ENCODE results near the gene SNED1.
"Not testable (repeated sequence)": the region's sequence is repeated elsewhere in the genome, so short reads cannot be mapped to it uniquely, and the experiment has no call there.

SNED1 gene

DNA sequence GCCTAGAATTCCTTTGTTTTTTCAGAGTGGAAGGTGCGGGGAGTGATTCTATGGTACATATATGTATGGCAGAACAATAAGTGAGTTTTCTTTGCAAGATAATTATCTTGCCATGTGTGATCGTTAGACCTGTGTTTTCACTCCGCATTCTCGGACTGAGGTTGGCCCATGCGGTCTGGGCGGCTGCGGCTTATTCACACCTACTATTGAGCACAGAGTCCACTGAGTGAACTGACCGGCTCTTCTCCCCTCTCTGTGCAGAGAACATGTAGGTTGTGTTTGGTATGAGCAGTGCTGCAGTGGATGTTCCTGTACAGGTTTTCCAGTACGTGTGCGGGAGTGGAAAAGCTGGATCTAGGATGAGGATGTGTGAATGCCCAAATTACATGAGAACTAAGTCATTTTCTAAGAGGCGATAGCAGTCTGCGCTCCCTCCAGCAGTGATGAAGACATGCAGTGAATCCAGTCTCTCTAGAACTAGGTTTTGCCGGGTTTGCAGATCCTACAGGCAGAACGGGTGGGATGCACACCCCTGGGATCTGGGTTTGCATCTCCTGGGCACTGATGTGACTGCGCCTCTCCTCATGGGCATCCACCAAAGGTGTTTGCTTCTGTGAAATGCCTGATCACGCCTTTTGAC, 76.6 kb downstream of the SNED1 start:
- FAIRE-seq = no peak

DNA sequence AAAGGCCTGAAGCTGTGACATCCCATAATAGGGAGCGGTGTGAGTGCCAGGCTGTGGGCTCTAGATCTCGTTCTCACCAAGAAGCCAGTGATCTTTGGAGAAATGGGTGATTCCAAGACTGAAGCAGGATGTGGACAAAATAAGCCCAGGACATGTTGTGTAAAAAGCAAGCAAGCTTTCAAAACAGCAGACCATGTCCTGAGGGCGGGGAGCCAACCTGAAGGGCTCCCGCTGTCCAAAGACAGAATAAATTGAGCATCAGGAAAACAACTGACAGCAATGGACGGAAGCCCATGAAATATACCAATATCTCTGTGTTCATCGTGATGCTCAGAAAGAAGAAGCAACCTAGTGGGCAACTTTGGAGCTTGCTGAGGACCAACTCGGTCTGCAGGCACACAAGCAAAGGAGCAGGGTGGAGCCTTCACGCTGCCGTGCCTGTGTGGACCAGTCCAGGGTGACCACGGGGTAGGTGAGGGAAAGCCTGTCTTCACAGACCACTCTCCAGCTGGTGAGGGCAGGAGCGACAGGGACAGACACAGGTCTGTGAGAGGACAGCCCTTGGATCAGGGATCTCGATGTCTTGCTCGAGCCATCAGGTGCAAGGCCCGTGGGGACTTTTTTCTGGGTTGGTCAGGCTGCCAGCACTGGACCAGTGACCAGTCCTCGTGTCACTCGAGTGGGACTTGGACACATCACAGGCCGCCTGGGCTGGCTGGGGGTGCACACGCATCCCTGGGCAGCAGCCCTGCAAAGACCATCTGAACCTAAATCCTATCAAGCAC, 82.2 kb downstream of the SNED1 start:
- FAIRE-seq (no peak), DNase-seq (ENCODE audit: insufficient read length, low spot score) (no peak)

More for the DNA sequence above, 76.6 kb downstream of the SNED1 start:
- no peak for DNase-seq (ENCODE audit: insufficient read length, low spot score)

DNA sequence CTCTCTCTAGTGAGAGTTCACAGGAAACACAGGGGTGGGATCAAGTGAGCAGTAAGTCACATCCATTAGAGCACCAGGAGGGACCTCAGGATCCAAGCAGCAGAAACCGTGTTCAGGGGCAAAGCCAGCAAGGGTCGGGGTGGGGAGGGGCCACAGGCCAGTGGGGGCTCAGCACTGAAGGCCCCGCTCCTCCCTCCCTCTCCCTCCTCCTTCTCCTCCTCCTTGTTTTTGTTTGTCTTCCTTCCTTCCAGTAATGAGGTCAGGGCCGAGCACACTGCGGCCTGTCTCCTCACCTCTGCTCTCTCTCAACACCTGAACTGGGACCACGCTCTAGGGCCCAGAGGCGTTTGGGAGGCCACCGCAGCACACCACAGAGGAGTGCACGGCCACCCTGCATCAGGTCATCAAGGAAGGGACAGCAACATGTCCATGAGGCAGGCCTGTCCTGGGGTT, 82.8 kb downstream of the SNED1 start:
- DNase-seq (ENCODE audit: insufficient read length, low spot score) (no peak), FAIRE-seq (no peak)

DNA sequence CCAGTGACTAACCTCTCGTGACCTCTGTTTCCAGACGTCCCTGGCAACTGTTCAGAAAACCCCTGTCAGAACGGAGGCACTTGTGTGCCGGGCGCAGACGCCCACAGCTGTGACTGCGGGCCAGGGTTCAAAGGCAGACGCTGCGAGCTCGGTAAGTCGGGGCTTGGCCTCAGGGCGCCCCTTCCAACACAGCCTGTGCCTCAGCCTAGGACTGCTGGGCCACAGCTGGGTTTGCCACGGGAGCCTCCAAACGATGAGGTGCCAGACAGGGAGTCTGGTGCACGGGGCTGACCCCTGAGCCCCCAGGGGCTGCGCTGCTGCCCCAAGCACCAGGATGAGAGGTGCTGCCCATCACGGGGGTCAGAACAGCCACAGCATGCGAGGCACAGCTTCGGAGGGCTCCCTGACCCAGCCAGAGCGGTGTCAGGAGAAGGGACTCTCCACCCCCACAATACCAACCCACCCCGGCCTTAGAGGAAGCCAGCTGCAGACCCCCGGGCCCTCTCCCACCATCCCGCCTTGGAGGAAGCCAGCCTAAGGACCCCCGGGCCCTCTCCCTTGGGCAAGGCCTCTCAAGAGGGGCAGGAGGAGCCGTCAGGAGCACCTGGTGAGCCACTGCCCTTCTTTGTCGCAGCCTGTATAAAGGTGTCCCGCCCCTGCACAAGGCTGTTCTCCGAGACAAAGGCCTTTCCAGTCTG, 83.4 kb downstream of the SNED1 start:
- DNase-seq (ENCODE audit: insufficient read length, low spot score) (no peak), FAIRE-seq (no peak)

DNA sequence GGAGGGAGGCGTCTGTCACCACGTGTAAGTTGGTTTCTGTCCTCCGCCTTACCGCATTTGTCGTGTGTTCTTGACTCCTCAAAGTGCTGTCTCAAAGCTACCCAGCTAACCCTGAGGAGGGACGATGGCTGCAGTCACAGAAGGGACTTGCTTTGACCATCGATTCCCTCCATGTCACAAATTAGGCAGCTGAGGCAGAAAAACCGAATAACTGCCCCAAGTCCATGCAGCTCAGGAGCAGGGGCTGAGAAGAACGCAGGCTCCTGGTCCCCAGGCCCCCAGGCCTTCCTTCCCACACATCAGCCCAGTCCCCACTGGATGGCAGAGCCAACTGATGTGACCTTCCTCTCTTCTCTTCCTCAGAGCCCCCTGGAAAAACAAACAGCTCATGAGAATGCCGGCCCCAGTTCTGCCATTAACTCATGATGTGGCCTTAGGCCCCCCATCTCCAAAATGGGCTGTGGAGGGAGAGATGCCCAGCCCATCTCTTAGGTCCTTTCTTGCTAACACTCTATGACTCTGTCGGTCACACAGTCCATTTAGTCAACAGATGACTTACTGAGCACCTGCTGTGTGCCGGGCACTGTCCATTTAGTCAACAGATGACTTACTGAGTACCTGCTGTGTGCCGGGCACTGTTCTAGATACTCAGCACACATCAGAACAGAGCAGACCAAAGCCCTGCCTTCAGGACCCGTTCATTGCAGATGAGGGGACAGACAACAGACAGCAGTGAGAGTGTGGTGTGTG, 84.1 kb downstream of the SNED1 start:
- FAIRE-seq (no peak), DNase-seq (ENCODE audit: insufficient read length, low spot score) (no peak)

DNA sequence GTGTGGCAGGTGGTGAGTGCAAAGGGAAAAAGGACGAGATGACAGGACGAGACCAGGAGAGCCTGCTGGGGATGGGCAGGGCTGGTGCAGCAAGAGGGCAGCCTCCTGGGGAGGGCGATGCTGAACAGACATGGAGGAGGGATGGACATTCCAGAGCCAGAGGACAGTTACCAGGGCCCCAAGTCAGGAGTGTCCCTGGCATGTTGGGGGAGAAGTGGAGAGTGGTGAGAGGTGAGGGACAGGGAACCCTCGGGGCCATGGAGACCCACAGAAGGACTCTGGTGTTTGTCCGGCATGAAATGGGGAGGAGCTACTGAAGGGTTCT, 84.6 kb downstream of the SNED1 start:
- no peak for DNase-seq (ENCODE audit: insufficient read length, low spot score)
- no peak for FAIRE-seq

DNA sequence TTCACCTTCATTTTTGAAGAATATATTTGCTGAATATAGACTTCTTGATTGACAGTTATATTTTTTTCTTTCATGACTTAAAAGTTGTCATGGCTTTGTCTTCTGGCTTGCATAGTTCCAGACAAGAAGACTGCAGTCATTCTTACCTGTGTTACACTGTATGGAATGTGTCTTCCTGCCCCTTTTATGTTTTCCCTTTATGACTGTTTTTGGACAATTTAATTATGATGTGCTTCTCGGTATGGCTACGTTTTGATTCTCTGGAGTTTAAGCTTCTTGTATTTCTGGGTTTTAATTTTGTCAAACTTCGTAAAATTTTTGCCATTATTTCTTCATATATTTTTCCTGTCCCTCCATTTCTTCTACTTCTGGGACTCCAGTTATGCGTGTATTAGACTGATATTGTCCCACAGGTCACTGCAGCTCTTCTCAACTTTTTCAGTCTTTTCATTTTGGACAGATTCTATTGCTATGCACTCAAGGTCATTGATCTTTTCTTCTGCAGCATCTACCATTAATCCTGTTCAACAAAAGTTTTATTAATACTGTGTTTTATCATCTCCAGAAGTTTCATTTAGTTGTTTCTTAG, 86.5 kb downstream of the SNED1 start:
- FAIRE-seq = no peak
- no peak for DNase-seq (ENCODE audit: insufficient read length, low spot score)

DNA sequence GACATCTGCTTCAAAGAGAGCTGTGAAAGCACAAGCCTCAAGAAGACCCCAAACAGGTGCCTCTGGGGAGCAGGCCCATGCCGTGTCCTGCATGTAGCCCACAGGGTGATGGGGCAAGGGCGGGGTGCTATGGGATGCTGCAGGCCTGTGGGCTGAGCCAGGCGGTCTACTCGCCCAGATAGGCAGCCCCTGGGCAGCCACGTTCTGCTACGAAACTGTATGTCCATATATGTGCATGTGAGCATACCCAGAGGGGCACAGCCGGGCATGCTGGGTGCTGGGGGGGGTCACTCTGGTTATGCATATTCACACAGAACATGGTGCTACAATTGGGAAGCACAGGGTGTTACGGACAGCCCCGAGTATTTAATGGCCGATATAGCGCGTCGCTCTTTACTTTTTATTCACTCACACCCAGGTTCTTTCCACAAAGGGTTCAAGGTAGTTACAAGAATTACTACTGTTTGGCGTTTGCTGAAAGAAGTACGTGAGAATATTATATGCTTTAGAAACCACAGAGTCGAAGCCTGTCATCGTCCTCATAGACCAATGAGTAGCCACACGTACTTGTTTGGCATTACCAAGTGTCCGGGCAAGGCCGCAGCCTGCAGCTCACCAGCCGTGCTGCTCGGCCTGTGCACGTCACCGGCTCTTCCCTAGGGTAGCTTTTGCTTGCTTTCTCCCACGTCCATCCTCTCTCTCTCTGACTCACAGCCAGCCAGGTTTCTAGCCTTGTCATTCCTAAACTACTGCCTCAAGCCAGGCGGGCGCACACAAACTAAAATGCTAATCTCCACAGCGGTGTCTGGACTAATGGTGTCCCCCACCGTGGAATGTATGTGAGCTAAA, 89.2 kb downstream of the SNED1 start:
- DNase-seq (ENCODE audit: insufficient read length, low spot score) = no peak
- no peak for FAIRE-seq

DNA sequence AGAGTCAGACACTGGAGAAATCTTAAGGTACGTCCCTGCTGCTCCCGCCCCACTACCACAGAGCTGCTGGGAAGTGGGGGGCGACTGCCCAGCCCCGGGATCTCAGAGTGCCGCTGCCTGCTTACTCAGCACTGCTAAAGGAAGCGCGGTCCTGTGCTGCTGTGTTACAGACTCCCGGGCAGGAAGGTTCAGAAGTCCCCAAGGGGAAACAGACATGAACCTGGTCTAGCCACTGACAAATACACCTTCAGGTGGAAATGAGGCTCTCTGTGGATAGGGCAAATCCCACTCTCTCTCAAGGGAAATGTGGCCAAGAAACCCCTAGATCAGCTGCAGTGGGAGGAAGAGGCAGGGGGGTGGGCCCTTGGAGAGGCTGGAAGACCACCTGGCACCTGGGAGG, 90.0 kb downstream of the SNED1 start:
- DNase-seq (ENCODE audit: insufficient read length, low spot score) (no peak), FAIRE-seq (no peak)

DNA sequence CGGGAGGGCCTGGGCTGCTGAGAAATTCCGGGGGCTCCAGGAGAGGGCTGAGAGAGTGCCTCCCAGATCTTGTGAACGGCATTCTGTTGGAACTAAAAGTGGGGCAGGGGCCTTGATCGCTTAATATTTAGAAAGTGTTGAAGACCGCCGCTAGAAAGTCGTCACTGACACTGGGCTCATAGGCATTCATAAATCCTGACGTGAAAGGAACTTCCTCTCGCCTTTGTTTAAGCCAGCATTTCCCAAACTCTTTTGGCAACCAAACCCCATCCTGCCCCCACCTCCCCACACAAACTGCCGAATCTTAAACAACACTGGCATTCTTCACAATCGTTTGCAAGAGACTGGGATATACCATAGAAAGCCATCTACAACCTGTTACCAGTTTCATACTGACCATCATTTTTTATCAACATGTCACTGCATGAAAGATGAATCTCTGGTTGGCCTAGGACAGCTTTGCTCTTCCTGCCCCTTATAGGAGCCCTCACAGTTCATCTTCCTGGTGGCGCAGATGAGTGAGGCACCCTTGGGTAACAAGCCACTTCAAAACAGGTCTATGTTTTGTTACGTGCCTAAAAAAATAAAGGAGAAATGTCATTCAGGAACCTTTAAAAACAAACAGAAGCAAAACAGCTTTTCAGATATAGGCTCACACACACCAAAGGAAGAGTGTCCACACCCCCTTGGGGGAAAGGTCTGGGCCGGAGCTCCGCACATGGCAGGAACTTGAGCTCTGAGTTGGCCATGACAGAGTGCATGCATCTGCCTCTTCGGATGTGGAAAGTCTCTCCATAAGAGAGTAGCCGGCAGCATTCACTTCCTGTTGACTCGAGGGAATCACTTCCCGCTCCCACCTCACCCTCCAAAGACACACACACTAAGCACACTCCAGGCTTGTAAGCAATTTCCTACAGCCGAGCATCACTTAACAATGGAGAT, 90.6 kb downstream of the SNED1 start:
- FAIRE-seq (no peak), DNase-seq (ENCODE audit: insufficient read length, low spot score) (no peak)

DNA sequence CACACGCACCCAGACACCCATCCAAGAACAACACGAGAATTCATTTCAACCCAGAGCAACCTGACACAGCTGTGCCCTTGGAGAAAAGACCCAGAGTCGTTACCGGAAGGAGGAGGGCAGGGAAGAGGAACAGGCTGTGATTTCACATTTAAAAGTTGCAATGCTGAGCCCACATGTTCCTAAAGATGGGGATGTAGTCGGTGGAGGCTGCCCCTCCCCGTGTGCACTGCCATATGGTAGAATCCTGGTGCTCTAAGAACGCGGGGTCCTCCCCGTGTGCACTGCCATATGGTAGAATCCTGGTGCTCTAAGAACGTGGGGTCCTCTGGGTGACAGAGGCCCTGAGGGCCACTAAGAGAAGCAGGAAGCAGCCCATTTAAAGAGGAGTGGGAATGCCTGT, 92.8 kb downstream of the SNED1 start:
- FAIRE-seq (no peak), DNase-seq (ENCODE audit: insufficient read length, low spot score) (no peak)

DNA sequence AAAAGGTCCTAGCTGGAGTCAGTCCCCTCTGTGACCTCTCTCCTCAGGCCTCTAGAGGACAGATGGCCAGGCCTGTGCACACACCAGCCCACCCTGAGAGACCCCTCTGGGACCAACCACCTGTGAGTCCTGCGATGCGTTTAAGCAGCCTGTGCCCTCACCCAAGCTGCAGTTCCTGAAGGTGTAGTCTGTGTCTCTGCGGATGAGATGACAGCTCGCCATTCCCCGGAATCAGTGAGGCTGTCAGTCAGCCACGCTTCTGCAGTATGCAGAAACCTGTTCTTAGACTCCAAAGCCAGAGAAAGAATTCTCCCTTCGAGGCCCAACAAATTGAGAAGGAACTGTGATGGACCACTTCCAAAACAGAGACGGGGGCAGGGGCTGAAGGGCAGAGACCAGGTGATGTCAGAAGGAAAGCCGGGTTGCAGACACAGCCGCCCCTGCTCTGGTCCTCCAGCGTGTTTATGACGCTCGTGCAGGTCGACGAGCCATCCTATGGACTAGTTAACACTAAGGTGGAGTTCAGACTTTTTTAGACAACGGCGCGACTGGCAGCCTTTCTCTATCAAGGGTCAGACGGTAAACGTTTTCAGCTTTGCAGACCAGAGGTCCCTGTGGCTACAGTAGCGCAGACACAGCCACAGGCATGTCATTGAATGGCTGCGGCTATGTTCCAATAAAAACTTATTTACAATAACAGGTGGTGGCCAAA, 93.5 kb downstream of the SNED1 start:
- DNase-seq (ENCODE audit: insufficient read length, low spot score) (no peak), FAIRE-seq (no peak)

DNA sequence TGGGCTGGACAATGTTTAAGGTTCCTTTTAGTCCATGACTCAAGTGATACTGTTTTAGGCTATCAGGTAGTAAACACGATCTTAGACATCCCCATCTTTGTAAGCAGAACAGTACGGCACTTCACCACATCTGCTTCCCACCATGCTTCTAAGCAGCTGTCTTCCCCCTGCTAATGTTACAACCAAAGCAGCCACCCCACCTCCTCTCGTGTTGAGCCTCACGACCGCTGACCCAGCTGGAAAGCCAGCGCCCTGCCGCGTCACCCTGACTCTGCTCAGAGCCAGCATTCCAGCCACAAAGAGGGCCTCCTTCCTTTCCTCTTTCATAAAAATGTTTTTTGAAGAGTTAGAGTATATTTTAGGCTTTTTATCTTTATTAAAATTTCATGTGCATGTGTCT, 94.3 kb downstream of the SNED1 start:
- no peak for FAIRE-seq
- DNase-seq (ENCODE audit: insufficient read length, low spot score) = no peak

DNA sequence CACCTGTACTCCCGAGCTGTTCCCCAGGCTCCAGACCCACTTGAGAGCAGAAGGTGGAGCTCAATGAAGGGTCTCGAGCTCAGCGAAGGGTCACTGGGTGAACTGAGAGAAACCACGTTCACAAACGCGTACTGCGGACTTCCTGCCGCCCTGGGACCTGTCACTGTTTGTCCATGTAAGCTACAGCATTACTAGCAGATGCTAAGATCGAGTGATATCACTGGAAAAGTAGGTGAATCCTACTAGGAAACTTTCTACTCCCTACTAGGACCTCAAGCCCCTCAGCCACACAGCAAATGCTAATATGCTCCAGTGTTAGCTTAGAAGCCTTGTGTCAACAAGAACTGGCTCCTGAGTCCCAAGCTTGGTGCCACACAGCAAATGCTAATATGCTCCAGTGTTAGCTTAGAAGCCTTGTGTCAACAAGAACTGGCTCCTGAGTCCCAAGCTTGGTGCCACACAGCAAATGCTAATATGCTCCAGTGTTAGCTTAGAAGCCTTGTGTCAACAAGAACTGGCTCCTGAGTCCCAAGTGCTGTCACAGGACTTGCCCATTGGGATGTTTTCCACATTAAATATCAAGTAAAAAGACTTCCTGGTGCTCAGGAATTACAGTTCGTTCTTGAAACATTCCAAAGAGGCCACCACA, 94.8 kb downstream of the SNED1 start:
- not testable (repeated sequence) for DNase-seq (ENCODE audit: insufficient read length, low spot score); FAIRE-seq

DNA sequence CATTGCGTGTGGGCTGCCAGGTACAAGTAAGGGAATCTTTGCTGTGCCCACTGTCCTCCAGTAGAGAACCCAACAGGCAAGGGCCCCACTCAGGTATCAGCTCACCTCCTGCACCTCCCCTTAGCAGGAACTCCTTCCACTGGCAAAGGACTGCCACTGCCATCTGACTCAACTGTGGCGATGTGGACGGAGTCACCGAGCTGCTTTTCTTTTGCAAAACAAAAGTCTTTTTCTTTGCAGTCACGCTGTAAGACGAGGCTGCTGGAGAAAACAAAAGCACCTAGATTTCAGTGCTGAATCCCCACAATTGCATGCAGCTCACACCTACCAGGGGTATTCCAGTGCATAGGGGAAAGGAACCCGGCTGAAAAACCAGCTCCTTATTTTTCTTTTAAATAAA, 95.8 kb downstream of the SNED1 start:
- no peak for DNase-seq (ENCODE audit: insufficient read length, low spot score)
- FAIRE-seq = no peak

DNA sequence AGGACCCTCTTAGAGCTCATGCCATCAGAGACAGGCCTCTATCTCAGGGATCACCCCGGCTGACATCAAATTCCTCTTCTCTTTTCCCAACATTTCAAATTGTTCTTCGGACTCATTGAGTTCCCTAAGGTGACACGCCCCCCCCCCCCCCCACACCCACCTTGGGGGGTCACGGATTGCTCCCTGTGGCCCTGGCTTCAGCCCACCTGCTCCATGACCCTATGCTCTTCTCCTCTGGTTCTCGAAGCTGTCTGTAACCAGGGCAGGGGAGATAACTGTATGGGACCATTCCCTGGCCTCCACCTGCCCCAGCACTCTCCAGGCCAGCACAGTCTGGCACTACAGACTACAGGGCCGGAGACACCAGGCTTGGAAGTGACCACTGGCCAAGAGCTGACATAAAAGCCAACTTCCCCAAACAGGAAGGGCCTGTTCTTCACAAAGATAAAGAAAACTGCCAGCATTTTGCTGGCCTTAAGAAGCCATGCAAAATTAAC, 96.6 kb downstream of the SNED1 start:
- FAIRE-seq (no peak), DNase-seq (ENCODE audit: insufficient read length, low spot score) (no peak)

DNA sequence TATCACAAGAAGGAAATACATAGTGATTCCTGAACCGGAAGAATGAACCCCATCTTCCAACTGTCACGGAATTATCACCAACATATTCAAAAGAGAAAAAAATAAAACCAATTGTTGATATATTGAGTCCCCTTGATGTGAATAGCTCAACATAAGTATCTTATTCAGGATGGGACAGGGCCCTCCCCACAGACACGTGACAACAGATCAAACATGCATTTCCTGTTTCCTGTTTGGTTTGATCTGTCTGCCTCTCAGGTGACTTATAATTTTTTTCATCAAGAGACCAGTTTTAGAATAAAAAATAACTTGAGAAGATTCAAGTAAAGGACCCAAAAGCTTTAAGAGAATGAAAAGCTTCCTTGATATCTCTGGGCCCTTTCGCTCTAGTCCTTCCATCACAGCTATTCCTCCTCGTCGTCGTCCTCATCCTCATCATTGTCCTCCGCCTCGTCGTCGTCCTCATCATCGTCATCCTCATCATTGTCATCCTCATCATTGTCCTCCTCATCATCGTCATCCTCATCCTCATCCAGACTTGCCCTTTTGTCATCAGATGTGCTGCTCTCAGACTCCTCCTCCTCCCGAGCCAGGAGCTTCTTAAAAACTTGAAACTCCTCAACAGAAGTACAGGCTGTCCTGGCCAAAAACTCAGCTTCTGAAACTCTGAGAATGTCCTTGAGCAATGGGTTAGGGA, 97.3 kb downstream of the SNED1 start:
- DNase-seq (ENCODE audit: insufficient read length, low spot score) = no peak
- no peak for FAIRE-seq
